PFSK-1 (cell line): ENCODE data around the gene KAZN.

Experiments used
- FOXP2 ChIP-seq: optimal IDR thresholded peaks from 2 replicates; pipeline ENCODE3; 2011; ENCODE audit warnings: borderline replicate concordance, control low read depth, inconsistent platforms; ENCODE audit not compliant: insufficient read depth; ENCODE audit errors: extremely low read length, extremely low read depth
- POLR2AphosphoS5 ChIP-seq: IDR thresholded peaks from 2 replicates; pipeline ENCODE4 v1.6.1; 2012; ENCODE audit warnings: low read depth, mild to moderate bottlenecking, control low read depth, low read length, moderate library complexity
- REST ChIP-seq, 2 experiments: IDR thresholded peaks; 2 replicates each; pipeline versions ENCODE4 v1.6.1 to v1.8.0; 2011 to 2012; ENCODE audit warnings: low read depth in 2 of 2, low read length in 2 of 2, control low read depth in 1 of 2, inconsistent platforms in 1 of 2, mild to moderate bottlenecking in 1 of 2, moderate library complexity in 1 of 2; ENCODE audit not compliant: insufficient read depth in 1 of 2
- SIN3A ChIP-seq: IDR thresholded peaks from 2 replicates; pipeline ENCODE4 v1.6.1; 2012; ENCODE audit warnings: mild to moderate bottlenecking, low read length, moderate library complexity, borderline replicate concordance; ENCODE audit not compliant: insufficient read depth
- TAF1 ChIP-seq: IDR thresholded peaks from 2 replicates; pipeline ENCODE4 v1.6.1; 2012; ENCODE audit warnings: low read length, control low read depth, borderline replicate concordance; ENCODE audit not compliant: insufficient read depth

Gene KAZN

GRCh38 chr1:15005116-15005515, 406.6 kb downstream of the KAZN start:
- TF ChIP-seq POLR2AphosphoS5 (no peak), TAF1 (no peak)

- TF ChIP-seq FOXP2 (no peak), TAF1 (no peak), REST (IDR thresholded peaks at IDR 0.05; ENCODE audit: insufficient read depth in 1 of 2, low read depth in 2 of 2, low read length in 2 of 2) (no peak), POLR2AphosphoS5 (no peak), SIN3A (no peak)
These were observed 408.9 kb downstream of the KAZN start for GRCh38 chr1:15007368-15007767.

- no peak for TF ChIP-seq TAF1
These were observed 409.4 kb downstream of the KAZN start for GRCh38 chr1:15007842-15008241.

- TF ChIP-seq FOXP2: no peak
- TF ChIP-seq POLR2AphosphoS5: no peak
- no peak for TF ChIP-seq REST (IDR thresholded peaks at IDR 0.05; ENCODE audit: insufficient read depth in 1 of 2, low read depth in 2 of 2, low read length in 2 of 2)
- no peak for TF ChIP-seq TAF1
- TF ChIP-seq SIN3A: no peak
These were observed 410.6 kb downstream of the KAZN start for GRCh38 chr1:15008783-15009729.

GRCh38 chr1:15011160-15011559, 412.7 kb downstream of the KAZN start:
- TF ChIP-seq FOXP2: no peak
- TF ChIP-seq TAF1: no peak
- no peak for TF ChIP-seq REST (IDR thresholded peaks at IDR 0.05; ENCODE audit: insufficient read depth in 1 of 2, low read depth in 2 of 2, low read length in 2 of 2)
- no peak for TF ChIP-seq POLR2AphosphoS5
- no peak for TF ChIP-seq SIN3A

GRCh38 chr1:15011661-15012060, 413.2 kb downstream of the KAZN start:
- no peak for TF ChIP-seq FOXP2
- no peak for TF ChIP-seq TAF1
- TF ChIP-seq SIN3A: no peak
- TF ChIP-seq POLR2AphosphoS5: no peak
- TF ChIP-seq REST (IDR thresholded peaks at IDR 0.05; ENCODE audit: insufficient read depth in 1 of 2, low read depth in 2 of 2, low read length in 2 of 2): no peak
